ENCODE measurements around the gene PWWP2A.

DNA sequence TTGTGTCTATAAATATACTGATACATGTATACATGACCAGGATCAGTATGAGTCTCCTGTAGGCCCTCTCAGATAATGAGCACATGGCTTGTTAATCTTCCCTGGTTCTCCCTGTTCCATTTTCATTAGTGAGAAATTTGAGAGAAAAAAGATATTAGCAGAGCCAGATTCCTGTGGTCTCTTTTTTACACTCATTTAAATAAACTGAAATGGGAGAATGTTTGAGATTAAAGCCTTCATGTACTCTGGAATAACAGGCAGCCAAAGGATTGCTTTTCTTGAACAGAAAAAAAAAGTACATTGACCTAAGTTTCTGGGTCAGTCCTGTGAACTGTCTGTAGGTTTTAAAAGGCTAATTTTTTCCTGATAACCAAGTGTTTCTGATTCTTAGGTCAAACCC lies 44.2 kb downstream of the PWWP2A start:
- TF ChIP-seq, protein P1, sequence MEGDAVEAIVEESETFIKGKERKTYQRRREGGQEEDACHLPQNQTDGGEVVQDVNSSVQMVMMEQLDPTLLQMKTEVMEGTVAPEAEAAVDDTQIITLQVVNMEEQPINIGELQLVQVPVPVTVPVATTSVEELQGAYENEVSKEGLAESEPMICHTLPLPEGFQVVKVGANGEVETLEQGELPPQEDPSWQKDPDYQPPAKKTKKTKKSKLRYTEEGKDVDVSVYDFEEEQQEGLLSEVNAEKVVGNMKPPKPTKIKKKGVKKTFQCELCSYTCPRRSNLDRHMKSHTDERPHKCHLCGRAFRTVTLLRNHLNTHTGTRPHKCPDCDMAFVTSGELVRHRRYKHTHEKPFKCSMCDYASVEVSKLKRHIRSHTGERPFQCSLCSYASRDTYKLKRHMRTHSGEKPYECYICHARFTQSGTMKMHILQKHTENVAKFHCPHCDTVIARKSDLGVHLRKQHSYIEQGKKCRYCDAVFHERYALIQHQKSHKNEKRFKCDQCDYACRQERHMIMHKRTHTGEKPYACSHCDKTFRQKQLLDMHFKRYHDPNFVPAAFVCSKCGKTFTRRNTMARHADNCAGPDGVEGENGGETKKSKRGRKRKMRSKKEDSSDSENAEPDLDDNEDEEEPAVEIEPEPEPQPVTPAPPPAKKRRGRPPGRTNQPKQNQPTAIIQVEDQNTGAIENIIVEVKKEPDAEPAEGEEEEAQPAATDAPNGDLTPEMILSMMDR (IDR thresholded peaks at IDR 0.05) = no peak
- no peak for TF ChIP-seq POLR2A (IDR thresholded peaks at IDR 0.05)

All from ovary (tissue), 3 donors.